Activated CD8-positive, alpha-beta memory T cell treated with anti-CD3 and anti-CD28 coated beads for 24 hours (primary cell): ENCODE data around the gene HDAC10.

Experiments
- DNase-seq: peaks from one replicate; pipeline ENCODE4 v3.0.0-alpha.2; 2020

Gene HDAC10

DNA sequence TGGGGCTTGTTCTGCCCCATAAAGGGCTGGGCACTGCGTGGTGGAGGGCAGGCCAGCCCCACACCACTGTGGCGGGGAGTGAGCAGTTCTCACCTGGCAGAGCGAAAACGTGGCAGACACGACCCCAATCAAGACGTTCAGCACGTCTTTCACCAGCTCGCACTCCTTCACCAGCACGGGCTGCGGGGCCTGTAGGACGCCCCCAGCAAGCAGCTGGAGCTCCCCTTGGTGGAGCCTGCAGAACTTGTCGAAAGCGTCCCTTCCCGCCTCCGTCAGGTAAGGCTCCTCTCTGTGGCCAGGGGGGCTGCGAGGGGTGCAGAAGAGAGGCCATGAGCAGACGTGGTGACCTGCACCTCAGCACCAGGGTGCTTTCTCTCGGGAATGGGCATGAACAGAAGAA, 17.8 kb downstream of the HDAC10 start:
- no peak for DNase-seq

GRCh38 chr22:50232481-50233151, 18.4 kb downstream of the HDAC10 start:
- no peak for DNase-seq

- DNase-seq = no peak
Observed at GRCh38 chr22:50229370-50229769, 21.7 kb downstream of the HDAC10 start.

GRCh38 chr22:50228366-50228765, 22.7 kb downstream of the HDAC10 start:
- DNase-seq = no peak

- no peak for DNase-seq
Observed at GRCh38 chr22:50227579-50228215, 23.4 kb downstream of the HDAC10 start.

DNA sequence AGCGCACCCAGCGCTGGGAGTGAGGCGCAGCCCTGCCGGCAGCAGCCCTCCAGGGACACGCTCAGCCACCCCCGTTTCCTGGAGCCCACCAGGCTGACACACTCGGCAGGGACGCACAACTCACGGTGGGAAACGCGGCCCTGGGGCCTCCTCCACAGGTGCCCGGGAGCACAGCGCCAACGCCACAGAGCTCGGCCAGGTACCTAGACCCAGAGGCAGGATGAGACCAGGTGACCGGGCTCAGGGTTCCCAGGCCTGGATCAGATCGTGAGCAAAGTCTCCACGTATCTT, 24.2 kb downstream of the HDAC10 start:
- DNase-seq = no peak

DNA sequence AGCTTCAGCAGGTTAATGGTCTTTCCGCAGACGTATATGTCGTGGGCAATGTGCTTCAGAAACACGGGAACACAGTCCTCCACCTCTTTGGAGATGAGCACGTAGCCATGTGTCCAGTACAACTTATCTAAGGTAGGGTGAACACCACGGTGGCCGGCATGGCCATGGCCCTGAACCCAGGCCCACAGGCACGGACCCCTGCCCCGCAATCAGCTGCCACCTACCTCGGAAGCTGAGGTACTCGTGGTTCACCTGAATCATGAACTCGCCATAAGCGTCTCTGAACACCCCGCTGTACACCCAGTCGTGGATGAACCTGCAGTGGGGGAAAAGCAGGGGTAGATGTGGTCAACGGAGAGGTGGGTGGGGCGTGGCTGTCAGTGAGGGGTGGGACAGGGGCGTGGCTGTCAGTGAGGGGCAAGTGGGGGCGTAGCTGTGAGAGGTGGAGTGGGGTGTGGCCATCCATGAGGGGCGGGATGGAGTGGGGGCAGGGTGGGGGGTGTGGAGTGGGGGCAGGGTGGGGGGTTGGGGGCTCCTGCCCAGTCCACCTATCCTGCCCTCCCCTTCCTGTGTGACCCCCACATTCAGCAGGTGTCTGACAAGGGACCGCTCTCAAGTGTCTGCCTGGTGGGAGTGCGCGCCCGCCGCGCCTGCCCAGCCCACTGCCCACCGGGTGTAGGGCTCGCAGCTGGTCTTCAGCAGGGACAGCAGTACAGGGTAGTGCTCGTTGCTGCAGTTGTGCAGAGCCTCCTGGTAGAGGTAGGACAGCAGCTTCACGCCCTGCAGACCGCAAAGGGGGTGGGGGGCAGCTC, 24.8 kb downstream of the HDAC10 start:
- no peak for DNase-seq

- no peak for DNase-seq
Observed at GRCh38 chr22:50225200-50225969, 25.7 kb downstream of the HDAC10 start.

- DNase-seq = no peak
Observed at GRCh38 chr22:50224071-50224470, 27.0 kb downstream of the HDAC10 start.

- DNase-seq = no peak
Observed at GRCh38 chr22:50222508-50222907, 28.6 kb downstream of the HDAC10 start.

- no peak for DNase-seq
Observed at GRCh38 chr22:50221410-50222300, 29.4 kb downstream of the HDAC10 start.

GRCh38 chr22:50220603-50221409, 30.3 kb downstream of the HDAC10 start:
- DNase-seq = no peak

- no peak for DNase-seq
Observed at GRCh38 chr22:50219800-50220602, 31.1 kb downstream of the HDAC10 start.

GRCh38 chr22:50218996-50219727, 31.9 kb downstream of the HDAC10 start:
- DNase-seq = no peak

DNA sequence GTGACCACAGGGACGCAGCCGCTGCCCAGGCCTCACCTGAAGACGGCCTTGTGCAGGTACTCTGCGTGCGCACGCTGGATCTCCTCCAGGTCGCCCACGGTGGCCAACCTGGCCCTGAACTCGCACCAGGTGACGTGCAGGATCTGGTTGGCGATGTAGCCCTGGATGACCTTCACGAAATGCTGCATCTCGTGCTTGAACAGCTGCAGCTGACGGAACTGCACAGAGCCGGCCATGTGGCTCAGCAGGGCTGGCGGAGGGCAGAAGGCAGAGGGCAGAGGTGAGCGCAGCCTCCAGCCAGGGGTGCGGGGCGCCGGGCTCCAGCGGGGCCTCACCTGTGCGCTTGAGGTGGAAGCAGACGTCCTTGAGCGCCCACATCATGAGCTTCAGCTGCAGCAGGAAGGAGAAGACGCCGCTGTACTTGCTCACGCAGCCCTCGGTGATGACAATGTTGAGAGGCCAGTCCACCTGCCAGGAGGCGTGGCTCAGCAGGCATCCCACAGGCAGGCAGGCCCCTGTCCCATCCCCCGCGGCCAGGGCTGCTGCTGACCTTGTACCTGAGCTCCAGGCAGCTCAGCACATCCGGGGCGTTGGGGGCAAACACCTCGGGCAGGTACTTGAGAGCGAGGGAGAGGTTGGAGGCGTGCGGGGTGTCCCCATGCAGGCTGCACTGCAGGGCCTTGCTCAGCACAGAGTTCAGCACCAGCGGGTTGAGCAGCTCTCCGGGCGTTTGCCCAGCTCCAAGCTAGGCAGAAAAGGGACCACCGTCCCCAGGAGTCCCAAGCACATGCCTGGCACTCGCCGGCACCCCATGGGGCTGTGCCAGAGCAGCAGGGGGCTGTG, 32.7 kb downstream of the HDAC10 start:
- peak; percentile 58 for DNase-seq

- DNase-seq = no peak
Observed at GRCh38 chr22:50217543-50218152, 33.4 kb downstream of the HDAC10 start.

- no peak for DNase-seq
Observed at GRCh38 chr22:50216684-50217520, 34.2 kb downstream of the HDAC10 start.
